Measurements from ENCODE around the gene MAP4K3. TPM values are rescaled to one million over a fixed set of nuclear protein-coding genes. Genes with fewer than 3 reads are reported as not detected.

MAP4K3 gene
- total RNA-seq (10 to 100 TPM; 27.6 to 49.0 (median 40.2) TPM), polyA plus RNA-seq (10 to 100 TPM in 1 of 2 donors, 1 to 10 TPM in 1; 8.1 to 41.5 TPM)
- long read RNA-seq, donor 1, full-length matches to known transcripts = 37 of 56 reads
- long read RNA-seq, donor 1, partial matches to known transcripts = 8 of 56 reads
- long read RNA-seq, donor 1, other reads (novel, unspliced or antisense) = 11 of 56 reads
- long read RNA-seq, donor 2, full-length matches to known transcripts = 27 of 41 reads
- long read RNA-seq, donor 2, partial matches to known transcripts = 3 of 41 reads
- long read RNA-seq, donor 2, other reads (novel, unspliced or antisense) = 11 of 41 reads
- long read RNA-seq, donor 3, full-length matches to known transcripts = 2 of 15 reads
- long read RNA-seq, donor 3, partial matches to known transcripts = 3 of 15 reads
- long read RNA-seq, donor 3, other reads (novel, unspliced or antisense) = 10 of 15 reads

DNA sequence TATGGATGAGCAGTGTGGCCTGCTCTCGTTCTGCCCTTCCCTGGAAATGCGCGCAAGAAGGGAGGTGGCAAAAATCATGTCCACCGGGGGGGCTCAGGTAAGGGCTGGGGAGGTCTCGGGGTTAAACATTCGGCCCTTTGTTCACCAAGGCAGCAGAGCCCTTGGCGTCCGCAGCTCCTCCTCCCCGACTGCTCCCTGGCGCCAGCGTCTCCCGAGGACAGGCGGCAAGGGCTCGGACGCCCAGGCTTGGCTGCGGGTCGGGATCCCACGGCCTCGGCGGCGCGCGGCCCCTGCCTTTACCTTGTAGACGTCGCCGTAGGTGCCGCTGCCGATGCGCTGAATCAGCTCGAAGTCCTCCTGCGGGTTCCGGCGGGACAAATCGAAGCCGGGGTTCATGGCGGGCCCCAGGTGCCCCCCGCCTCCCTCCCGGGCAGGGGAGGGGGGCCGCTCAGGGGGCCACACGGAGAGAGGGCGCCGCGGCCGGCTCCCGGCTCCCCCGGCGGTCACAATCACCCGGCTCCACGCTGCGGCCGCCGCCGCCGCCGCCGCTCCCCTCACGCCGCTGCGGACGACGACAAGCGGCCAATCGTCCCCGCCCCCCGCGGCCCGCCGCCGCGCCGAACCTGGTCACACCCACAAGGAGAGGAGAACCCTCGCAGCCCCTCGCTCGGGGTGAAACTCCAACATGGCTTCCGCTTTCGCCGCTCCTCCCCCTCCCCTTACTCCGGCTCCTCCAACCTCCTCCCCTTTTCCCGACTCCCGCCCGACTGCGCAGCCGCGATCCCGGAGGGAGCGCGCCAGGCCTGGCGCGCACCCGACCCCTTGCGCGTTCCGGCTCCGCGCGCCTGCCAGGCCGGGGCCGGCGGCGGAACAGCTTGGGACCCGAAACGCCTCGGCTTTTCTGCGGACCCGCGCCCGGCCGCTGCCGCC lies at the start of gene MAP4K3:
TSS of gene MAP4K3 (minus strand) at position 694 of the 930 bp plus-strand sequence. CDS start at position 396, 298 bp downstream.
- intact Hi-C loops (cut with DNase I) = loop anchor here in 8 of 10 donors (2.0 to 10.0 kb wide), 10 partner anchors 52 to 75 kb away; no protein-coding TSS in a partner anchor
- Histone ChIP-seq H3K9me3 (no peaks in the 10 kb centered on the region), H3K4me1 (peaks cover 5 to 70% (median 55%) of the 10 kb centered on the region in 9 donors), H3K4me3 (peak within 1 kb of the TSS; percentile 65 to 97 (median 92)), H3K27ac (peak within 1 kb of the TSS; percentile 90 to 99 (median 98)), H3K36me3 (no peaks in the 10 kb centered on the region), H3K27me3 (no peaks in the 10 kb centered on the region)
- no peak for TF ChIP-seq CTCF (IDR thresholded peaks at IDR 0.05)
- 0 to 1% methylated on average over 75 to 109 of the region's 109 CpGs for WGBS, 2 donors
- ATAC-seq (peak; percentile 92 to 95 (median 94)), DNase-seq (peak; percentile 93 to 96)

GRCh38 chr2:39486071-39486470 lies 49.0 kb upstream of the MAP4K3 start:
- DNase-seq = no peak
- Histone ChIP-seq H3K27me3 (no peaks in the 10 kb centered on the region), H3K27ac (peak overlapping the region in 1 of 10 donors; percentile 21), H3K9me3 (no peaks in the 10 kb centered on the region), H3K4me3 (no peak overlapping the region), H3K4me1 (peaks cover 0 to 45% (median 28%) of the 10 kb centered on the region in 9 donors), H3K36me3 (no peaks in the 10 kb centered on the region)
- ATAC-seq = peak in 5 of 8 donors; percentile 13 to 72 (median 56)
- intact Hi-C loops (cut with DNase I) = loop anchor here in 2 of 10 donors (5.0 kb wide), 2 partner anchors 34 to 44 kb away; no protein-coding TSS in a partner anchor
- 74 to 77% methylated on average over 2 of the region's 2 CpGs for WGBS, 2 donors
- TF ChIP-seq CTCF (IDR thresholded peaks at IDR 0.05) = no peak

DNA sequence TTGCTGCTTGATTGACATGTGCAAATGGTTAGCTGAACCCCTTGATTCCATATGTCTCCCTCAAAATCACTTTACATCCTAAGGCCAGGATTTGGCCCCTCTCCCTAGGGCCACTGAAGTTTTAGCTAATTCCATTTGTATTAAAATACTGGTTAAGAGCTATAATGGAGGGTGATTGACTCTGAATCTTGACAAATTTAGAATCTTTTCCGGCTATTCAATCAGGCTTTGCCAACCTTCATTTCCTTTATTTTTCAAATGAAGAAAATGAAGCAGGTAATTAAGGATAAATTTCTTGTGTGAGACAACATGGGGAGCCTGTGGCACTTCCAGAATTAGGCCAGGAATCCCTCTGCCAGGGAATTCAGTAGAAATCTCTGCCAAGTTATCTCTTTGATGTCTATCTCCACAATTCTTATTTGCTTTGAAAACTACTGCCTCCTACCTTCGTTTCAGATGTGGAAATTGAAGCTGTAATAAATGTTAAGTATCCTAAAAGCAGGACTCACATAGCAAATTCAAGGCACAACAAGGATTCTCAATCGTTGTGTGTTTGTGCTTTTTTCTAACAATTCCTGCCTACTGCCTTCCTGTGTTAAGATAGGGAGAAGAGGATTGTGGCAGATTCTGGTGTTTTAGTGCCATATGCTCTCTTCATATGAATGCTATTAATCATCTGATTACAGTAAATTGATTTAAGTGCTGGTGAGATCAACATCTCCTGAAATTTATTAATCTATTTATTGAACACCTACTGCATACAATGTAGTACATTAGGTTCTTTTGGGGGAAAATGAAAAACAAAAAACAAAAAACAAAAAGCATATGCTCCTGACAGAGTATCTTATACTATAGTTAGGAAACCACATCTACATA lies 47.8 kb upstream of the MAP4K3 start:
- TF ChIP-seq CTCF (IDR thresholded peaks at IDR 0.05) = no peak
- 56 to 68% methylated on average over 3 of the region's 3 CpGs for WGBS, 2 donors
- DNase-seq (no peak), ATAC-seq (no peak)
- intact Hi-C loops (cut with DNase I) = loop anchor here in 2 of 10 donors (5.0 kb wide), 2 partner anchors 33 to 43 kb away; no protein-coding TSS in a partner anchor
- peaks cover 0 to 45% (median 28%) of the 10 kb centered on the region in 9 donors for H3K4me1 ChIP-seq
- H3K9me3 ChIP-seq = no peaks in the 10 kb centered on the region
- H3K4me3 ChIP-seq = no peak overlapping the region
- no peaks in the 10 kb centered on the region for H3K27me3 ChIP-seq
- H3K36me3 ChIP-seq = no peaks in the 10 kb centered on the region
- peak overlapping the region in 3 of 10 donors; percentile 3 to 45 (median 31) for H3K27ac ChIP-seq
